Measurements from ENCODE around the gene BEST4.
"Not testable (repeated sequence)": the region's sequence is repeated elsewhere in the genome, so short reads cannot be mapped to it uniquely, and the experiment has no call there.

Gene BEST4

DNA sequence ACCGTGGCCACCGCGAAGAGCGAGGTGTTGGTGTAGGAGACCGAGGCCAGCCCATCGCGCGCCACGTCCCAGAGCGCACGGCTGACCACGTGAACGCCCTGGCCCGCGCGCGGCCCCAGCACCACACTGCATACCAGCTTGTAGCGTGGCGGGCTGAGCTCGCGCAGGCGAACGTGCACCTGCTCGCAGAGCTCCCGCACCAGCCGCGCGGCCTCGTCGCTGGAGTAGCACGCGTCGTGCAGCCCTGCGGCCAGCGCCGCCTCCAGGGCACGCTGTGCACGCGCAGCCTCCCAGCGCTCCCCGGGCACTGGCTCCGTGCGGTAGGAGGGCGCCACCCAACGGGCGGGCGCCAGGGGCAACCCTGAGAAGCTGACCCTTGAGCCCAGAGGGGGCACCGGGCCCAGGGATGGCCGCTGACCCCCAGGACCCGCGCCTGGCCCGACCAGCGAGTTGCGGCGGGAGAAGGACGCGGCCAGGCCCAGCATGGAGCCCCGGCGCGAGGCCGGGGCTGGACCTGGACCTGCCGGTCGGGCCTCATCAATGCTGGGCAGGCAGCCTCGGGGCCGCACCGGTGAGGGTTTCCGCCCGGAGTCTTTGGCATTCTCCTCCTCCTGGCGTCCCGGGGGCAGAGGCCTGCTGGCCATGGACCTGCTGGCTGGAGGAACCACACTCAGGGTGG lies 18.2 kb upstream of the BEST4 start:
- Histone ChIP-seq H3K4me3 (no peak overlapping the region), H3K27ac (peak overlapping the region; percentile 82 to 100 (median 97))

DNA sequence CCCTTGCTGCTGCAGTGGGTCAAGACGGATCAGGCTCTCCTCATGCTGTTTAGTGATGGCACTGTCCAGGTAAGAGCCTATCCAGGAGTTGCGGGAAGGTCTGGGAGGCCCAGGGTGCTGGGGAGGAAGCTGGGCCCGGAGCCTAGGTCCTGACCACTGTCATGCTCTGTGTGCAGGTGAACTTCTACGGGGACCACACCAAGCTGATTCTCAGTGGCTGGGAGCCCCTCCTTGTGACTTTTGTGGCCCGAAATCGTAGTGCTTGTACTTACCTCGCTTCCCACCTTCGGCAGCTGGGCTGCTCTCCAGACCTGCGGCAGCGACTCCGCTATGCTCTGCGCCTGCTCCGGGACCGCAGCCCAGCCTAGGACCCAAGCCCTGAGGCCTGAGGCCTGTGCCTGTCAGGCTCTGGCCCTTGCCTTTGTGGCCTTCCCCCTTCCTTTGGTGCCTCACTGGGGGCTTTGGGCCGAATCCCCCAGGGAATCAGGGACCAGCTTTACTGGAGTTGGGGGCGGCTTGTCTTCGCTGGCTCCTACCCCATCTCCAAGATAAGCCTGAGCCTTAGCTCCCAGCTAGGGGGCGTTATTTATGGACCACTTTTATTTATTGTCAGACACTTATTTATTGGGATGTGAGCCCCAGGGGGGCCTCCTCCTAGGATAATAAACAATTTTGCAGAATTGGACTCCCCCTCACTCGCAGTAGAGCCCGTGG lies 17.5 kb upstream of the BEST4 start:
- Histone ChIP-seq H3K27ac (peak overlapping the region in 16 of 21 experiments; percentile 24 to 100 (median 96)), H3K4me3 (no peak overlapping the region)

DNA sequence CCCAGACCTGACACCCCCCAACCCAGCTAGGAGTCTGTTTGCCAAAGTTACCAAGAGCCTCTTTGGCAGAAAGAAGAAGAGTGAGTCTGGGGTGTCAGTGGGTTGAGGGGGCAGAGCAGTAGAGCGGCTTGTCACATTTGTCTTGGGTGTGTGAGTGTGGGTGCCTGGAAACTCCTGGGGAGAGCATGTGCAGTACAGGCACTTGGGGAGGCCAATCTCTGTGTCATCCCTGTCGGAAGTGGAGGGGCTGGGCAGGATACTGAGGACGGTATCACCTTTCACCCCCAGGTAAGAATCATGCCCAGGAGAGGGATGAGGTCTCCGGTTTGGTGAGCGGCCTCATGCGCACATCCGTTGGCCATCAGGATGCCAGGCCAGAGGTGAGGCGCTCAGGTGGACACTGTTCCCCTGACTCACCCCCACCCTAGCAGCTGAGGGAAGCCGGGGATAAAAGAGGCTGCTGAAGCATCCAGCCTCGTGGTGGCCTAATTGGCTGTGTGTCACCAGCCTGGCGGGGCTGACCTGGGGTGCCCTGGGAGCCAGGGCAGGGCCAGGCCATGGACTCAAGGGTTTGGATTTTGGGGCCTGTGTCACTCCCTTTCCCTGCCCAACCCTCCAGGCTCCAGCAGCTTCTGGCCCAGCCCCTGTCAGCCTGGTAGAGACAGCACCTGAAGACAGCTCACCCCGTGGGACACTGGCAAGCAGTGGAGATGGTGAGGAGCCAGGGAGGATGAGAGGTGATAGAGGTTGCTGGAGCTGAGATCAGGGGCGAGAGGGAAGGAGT lies 15.5 kb upstream of the BEST4 start:
- peak overlapping the region in 3 of 7 experiments; percentile 1 to 97 (median 79) for H3K4me3 ChIP-seq
- H3K27ac ChIP-seq, result peak overlapping the region in 17 of 21 experiments; percentile 7 to 99 (median 84)

DNA sequence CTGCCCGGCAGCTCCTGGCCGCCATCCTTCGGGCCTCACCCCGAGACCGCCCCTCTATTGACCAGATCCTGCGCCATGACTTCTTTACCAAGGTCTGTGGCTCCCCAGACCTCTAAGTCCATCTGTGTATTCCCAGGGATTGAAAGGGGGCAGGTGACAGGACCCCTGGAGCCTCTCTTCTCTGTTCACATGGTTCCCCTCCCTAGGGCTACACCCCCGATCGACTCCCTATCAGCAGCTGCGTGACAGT lies 15.0 kb upstream of the BEST4 start:
- Histone ChIP-seq H3K4me3 (peak overlapping the region in 3 of 7 experiments; percentile 1 to 97 (median 79)), H3K27ac (peak overlapping the region in 18 of 21 experiments; percentile 41 to 99 (median 90))

DNA sequence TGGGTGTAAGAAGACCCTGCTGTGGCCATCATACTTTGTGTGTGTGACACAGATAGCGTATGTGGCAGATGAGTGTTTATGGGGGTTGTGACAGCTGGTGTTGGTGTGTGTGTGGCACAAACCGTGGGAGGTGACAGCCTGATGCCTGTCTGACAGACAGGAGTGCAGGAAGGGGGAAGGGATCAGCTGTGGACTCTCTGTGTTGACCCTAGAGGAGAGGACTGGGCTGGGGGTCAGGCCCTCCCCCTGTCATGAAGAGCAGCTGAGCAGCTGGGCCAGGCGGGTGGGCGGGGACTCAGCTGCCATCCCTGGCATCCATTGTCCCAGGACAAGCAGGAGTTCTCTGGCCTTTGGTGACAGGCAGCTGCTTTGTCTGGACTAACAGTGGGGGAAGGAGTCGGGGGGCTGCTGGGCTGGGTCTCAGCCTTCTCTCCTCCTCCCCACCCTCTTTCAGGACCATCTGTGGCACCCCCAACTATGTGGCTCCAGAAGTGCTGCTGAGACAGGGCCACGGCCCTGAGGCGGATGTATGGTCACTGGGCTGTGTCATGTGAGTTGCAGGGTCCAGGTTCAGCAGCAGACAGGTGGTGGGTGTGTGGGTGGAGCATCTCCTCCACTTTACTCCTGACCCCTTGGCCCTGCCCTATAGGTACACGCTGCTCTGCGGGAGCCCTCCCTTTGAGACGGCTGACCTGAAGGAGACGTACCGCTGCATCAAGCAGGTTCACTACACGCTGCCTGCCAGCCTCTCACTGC lies 14.5 kb upstream of the BEST4 start:
- peak overlapping the region; percentile 73 to 97 (median 90) for H3K4me3 ChIP-seq
- H3K27ac ChIP-seq, result peak overlapping the region in 20 of 21 experiments; percentile 7 to 99 (median 87)

DNA sequence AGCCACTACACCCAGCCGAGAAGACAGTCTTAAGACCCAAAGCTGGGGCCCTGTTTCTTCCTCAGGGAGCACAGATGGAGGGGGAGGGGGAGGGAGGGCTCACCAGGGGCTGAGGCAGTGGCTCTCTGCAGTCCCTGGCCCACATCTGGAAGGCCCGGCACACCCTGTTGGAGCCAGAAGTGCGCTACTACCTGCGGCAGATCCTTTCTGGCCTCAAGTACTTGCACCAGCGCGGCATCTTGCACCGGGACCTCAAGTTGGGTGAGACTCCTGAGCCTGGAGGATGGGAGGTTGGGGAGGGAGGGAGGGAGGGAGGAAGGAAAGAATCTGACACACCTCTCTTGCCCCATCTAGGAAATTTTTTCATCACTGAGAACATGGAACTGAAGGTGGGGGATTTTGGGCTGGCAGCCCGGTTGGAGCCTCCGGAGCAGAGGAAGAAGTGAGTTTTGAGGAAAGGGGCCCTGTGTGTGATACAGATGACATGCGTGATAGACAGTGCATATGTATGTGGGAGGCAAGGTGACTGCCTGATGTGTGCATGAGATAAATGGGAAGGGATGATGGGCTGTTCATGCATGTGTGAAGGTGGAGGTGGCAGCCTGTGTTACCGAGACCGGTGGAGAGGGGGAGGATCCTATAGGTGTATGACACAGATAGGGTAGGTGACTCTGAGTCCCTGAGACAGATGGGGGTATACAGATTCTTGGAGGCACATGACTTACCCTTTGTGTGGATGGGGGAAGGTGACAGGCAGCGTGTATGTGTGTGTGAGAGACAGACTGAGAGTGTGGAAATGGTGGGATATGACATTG lies 13.7 kb upstream of the BEST4 start:
- H3K4me3 ChIP-seq, result peak overlapping the region; percentile 73 to 97 (median 90)
- H3K27ac ChIP-seq, result peak overlapping the region in 19 of 21 experiments; percentile 14 to 99 (median 93)

DNA sequence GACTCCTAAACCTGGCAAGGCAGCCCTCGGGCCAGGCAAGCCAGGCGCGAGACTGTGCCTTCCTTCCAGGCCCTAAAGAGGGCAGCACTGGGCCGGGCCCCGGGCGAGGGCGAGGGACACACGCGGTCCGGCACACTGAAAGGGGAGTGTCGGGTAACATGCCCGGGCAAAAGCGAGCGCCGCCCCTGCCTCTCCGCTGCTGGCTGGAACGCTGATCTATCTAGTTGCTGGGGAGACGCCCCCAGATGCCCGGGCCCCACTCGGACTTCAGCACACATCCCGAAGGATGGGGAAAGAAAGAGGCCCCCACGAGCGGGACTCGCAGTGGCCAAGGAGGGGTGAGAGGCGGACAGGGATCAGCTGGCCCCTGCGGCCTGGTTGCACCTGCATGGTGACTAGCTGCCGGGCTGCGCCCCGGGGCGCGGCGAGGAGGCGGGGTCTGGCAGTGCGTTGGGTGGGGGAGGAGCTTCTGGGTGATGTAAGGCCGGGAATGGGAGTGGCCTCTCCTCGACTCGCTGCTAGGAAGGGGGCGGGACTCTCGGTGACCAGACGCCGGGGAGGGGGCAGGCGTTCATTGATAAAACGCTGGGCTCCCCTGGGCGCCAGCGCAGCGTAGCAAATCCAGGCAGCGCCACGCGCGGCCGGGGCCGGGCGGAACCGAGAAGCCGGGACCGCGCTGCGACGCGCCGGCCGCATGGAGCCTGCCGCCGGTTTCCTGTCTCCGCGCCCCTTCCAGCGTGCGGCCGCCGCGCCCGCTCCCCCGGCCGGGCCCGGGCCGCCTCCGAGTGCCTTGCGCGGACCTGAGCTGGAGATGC lies 12.0 kb upstream of the BEST4 start, which contains the start of gene PLK3:
PLK3 (plus strand) TSS at position 608 of the 815 bp plus-strand sequence; CDS start at position 695, 87 bp downstream.
- H3K4me3 ChIP-seq, result peak within 1 kb of the TSS; percentile 73 to 97 (median 90)
- peak within 1 kb of the TSS; percentile 82 to 99 (median 96) for H3K27ac ChIP-seq

DNA sequence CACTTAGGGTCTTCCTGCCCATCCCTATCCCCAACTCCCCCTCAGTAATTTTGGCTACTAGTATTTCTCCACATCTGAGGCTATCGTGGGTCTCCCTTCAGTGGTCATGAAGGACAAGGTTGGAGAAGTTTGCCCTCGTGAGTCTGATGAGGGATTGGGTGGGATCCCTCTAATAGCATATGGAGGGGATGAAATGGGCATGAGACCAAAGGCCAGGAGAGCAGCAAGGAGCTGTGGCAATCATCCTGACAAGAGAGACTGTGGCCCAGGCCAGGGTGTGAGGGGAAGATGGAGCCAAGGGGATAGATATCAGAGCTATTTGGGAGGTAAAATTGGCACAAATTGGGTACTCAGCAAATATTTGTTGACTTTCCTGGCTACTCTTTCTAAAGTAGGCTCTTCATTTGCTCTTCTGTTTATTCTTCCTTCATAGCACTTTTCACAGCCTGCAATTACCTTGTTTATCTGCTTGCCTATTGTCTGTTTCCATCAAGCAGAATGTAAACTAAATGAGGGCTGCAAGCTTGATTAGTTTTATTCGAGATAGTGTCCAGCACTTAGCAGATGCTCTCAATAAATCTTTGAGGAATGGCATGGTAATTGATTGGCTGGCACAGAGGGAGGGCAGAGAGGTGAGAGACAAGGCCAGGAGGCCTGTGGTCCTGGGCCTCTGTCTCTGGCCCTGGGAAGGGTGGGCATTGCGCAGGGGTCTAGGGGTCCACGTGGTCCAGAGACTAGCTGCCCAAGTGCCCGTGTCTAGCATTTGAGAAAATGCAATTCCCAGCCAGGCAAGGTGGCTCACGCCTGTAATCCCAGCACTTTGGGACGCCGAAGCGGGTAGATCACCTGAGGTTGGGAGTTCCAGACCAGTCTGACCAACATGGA lies 10.8 kb upstream of the BEST4 start:
- peak overlapping the region in 18 of 21 experiments; percentile 11 to 99 (median 94) for H3K27ac ChIP-seq

DNA sequence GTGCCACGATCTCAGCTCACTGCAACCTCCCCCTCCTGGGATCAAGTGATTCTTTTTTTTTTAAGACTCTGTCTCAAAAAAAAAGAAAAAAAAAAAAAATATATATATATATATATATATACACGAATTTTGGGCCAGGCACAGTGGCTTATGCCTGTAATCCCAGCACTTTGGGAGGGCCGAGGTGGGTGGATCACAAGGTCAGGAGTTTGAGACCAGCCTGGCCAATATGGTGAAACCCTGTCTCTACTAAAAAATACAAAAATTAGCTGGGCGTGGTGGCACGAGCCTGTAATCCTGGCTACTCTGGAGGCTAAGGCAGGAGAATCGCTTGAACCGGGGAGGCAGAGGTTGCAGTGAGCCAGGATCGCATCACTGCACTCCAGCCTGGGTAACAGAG lies 9.9 kb upstream of the BEST4 start:
- H3K4me3 ChIP-seq, result not testable (repeated sequence)
- peak overlapping the region in 1 of 21 experiments; percentile 71 for H3K27ac ChIP-seq

More for the DNA sequence above, 10.8 kb upstream of the BEST4 start:
- H3K4me3 ChIP-seq, result no peak overlapping the region

DNA sequence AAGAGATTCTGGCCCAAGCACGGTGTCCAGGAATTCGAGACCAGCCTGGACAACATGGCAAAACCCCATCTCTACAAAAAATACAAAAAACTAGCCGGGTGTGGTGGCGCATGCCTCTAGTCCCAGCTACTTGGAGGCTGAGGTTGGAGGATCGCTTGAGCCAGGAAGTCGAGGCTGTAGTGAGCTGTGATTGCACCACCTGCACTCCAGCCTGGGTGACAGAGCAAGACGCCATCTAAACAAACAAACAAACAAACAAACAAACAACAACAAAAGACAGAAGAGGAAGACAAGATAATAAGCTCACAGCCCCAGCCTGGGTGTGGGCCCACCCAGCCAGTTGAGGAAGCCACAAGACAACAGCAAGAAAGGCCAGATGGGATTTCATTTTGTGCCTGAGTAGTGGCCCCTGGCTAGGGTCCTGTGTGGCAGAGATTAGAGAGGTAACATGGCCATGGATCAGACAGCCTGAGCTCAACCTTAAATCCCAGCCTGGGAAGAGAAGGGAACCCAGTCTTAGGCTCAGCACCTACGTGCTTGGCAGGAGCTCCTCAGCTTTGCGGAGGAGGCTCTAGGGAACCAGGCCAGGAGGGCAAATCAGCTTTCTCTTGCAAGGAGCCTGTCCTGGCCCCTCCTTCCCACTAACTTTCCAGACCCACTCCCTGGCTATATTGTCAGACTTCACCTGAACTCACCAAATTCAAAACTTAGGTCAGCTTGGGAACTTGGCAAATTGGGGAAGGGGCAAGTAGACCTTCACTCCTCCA lies 4.9 kb upstream of the BEST4 start:
- Histone ChIP-seq H3K4me3 (no peak overlapping the region), H3K27ac (peak overlapping the region in 11 of 21 experiments; percentile 3 to 81 (median 60))

DNA sequence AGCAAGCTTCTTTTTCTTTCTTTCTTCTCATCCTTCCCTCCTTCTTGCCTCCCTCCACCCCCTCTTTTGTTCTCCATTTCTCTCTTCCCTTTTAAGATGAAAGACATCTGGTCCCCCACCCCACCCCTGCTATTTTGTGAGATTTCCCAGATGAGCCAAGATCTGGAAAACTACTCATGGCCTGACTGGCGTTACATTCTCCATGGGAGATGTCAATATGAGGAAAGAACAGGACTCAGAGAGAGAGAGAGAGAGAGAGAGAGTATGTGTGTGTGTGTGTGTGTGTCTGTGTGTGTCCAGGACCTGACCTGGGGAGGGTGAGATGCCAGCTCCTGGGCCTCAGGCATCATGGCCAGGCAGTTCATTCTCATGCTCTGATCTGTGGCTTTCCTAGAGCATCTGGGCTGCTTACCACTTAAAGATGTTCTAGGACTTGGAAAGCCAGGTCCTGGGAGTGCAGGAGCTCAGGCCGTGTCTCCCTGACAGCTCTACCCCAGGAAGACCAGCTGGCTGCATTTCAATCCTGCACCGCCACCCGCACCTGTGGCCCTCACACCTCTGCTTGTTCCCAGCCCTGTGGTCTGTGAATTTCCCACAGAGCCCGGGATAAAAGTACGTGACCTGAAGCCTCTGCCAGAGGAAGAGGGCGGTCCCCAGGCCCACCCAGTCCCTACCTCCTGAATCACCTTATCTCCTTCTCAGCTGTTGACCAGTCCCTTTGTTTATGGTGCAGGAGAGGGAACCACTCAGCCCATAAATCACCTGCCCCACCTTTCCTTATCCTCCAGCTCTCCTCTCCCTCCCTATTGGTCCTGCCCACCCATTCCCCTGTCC lies 3.2 kb upstream of the BEST4 start:
- Histone ChIP-seq H3K4me3 (no peak overlapping the region), H3K27ac (peak overlapping the region in 2 of 21 experiments; percentile 11 to 62)

DNA sequence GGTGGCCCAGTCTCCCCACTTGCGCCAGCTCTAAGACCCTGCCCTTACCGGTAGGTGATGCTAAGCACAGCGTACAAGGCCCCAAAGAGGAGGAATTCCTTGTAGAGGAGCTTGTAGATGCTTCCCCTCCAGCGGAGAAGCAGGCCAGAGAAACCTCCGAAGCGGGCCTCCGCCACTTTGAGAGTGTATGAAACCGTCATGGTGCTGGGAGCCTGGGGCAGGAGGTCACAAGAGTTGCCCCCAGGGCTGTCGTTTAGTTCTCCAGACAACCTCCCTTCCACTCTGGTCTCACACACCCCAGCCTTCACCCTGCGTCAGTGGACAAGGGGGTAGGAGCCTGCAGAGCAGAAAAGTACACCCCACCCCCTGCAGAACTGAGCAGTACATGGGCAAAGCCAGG lies 464 bp downstream of the BEST4 start:
- H3K27ac ChIP-seq, result no peak overlapping the region
- no peak overlapping the region for H3K4me3 ChIP-seq

DNA sequence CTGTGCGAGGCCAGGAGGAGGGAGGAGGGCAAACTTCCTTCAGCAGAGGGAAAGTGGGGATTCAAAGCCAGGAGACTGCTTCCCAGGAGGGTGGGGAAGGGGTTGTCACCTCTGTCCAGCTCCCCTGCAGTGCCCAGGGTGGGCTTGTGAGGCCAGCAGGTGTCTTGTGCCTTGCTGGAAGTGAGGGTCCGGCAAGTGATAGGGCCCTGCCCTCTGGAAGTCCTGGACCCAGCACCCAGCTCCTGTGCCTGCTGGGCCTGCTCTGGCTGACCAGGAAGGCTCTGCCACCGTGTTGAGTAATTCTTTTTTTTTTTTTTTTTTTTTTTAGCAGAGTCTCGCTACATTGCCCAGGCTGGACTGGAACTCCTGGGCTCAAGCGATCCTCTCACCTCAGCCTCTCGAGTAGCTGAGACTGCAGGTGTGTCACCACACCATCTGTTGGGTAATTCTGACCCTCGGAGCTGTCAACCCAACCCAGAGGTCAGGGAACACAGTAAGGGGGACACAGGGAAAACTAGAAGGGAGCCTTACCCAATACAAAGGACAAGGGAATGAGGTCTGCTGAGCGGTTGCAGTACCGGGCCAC lies 1.0 kb downstream of the BEST4 start:
- H3K4me3 ChIP-seq, result peak overlapping the region in 1 of 7 experiments; percentile 39
- H3K27ac ChIP-seq, result peak overlapping the region in 7 of 21 experiments; percentile 9 to 78 (median 53)

DNA sequence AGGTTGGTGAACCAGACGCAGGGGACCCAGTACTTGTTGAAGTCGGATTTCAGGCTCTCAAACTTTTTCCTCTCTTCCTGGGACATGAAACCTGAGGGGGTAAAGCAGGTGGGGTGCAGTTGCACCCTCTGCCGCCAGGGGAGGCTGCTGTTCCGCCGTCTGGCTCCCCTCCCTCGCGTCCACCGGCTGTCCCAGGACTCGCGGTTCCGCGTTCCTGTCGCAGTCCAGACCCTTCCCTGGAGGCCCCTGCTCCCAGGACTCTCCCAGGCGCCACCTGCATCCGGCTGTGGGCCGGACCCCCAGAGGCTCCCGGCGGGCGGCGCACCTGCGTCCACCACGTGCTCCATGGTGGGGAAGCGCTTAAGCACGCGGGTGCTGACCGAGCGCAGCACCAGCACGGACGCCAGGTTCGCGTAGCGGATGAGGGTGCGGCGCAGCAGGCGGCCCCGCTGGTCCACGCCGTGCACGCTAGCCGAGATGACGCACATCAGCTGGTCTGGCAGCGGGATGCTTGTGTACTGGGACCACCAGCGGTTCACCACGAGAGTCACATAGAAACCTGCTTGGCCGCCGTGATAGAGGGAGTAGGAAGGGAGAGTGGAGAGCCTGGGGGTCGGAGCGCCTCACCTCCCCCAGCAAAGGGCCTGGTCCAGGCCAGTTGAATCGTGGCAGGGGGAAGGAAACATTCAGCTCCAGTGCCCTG lies 1.7 kb downstream of the BEST4 start:
- peak overlapping the region; percentile 12 to 42 (median 31) for H3K4me3 ChIP-seq
- peak overlapping the region in 15 of 21 experiments; percentile 2 to 78 (median 22) for H3K27ac ChIP-seq
